Stimulated activated naive CD8-positive, alpha-beta T cell treated with anti-CD3 and anti-CD28 coated beads, Interleukin-15, Interleukin-2, amounts not matched to agents 100 ng/mL and 50 ng/mL, for 24 hours (primary cell): ENCODE measurements around the gene CCNI2.

Experiments used
- H3K27ac Mint-ChIP-seq: one replicate; pipeline ENCODE4 v1.8.0; 2021; ENCODE audit warnings: mild to moderate bottlenecking, mixed read lengths
- H3K27me3 Mint-ChIP-seq: one replicate; pipeline ENCODE4 v1.8.0; 2021; ENCODE audit warnings: mixed read lengths
- H3K36me3 Mint-ChIP-seq: one replicate; pipeline ENCODE4 v1.8.0; 2021; ENCODE audit warnings: low read depth, mixed read lengths
- H3K4me1 Mint-ChIP-seq: one replicate; pipeline ENCODE4 v1.8.0; 2021; ENCODE audit warnings: low read depth, mixed read lengths
- H3K4me3 Mint-ChIP-seq: one replicate; pipeline ENCODE4 v1.8.0; 2021; ENCODE audit warnings: mild to moderate bottlenecking, mixed read lengths
- H3K9me3 Mint-ChIP-seq: one replicate; pipeline ENCODE4 v1.8.0; 2021; ENCODE audit warnings: mixed read lengths

The CCNI2 gene

DNA sequence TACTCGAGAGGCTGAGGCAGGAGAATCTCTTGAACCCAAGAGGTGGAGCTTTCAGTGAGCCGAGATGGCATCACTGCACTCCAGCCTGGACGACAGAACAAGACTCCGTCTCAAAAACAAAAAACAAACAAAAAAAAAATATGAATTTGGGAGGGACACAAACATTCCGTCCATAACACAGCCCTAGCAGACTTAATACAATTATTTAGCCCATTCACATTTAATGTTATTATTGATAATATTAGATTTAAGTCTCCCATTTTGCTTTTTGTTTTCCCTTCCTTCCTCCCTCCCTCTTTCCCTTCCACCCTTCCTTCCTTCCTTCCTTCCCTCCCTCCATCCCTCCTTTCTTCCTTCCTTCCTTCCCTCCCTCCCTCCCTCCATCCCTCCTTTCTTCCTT, 4.6 kb upstream of the CCNI2 start:
- no peak overlapping the region for H3K4me3 Mint-ChIP-seq
- H3K36me3 Mint-ChIP-seq = no peaks in the 10 kb centered on the region
- H3K27ac Mint-ChIP-seq = no peak overlapping the region
- no peaks in the 10 kb centered on the region for H3K9me3 Mint-ChIP-seq
- peaks cover 11% of the 10 kb centered on the region for H3K4me1 Mint-ChIP-seq
- H3K27me3 Mint-ChIP-seq = peaks cover 28% of the 10 kb centered on the region

DNA sequence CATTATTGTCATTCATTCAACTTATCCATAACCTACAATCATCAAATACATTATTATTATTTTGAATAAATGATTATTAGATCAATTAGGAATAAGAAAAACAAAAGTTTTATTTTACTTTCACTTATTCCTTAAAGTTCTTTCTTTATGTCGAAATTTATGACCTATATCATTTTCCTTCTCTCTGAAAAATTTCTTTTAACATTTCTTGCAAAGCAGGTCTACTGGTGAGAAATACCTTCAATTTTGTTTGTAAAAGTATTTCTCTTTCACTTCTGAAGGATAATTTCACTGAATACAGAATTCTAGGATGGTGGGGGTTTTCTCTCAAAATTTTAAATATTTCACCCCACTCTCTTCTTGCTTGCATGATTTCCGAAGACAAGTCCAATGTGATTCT, 2.6 kb upstream of the CCNI2 start:
- Mint-ChIP-seq H3K9me3 (no peaks in the 10 kb centered on the region), H3K27me3 (peaks cover 28% of the 10 kb centered on the region), H3K36me3 (no peaks in the 10 kb centered on the region), H3K27ac (no peak overlapping the region), H3K4me1 (peaks cover 3% of the 10 kb centered on the region), H3K4me3 (no peak overlapping the region)

DNA sequence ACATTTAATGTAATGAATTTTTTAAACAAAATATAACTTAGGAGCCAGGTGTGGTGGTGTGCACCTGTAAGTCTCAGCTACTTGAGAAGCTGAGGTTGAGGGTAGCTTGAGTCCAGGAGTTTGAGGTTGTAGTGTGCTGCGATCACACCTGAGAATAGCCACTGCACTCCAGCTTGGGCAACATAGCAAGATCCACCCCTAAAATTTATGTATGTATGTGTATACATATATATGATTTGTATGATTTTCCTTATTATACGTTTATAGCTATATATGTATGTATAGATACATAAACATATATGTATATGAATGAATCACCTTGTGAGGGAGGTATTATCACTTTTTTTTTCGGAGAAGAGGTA, 653 bp upstream of the CCNI2 start:
- H3K4me3 Mint-ChIP-seq = peak overlapping the region; percentile 71
- no peaks in the 10 kb centered on the region for H3K36me3 Mint-ChIP-seq
- H3K27me3 Mint-ChIP-seq = peaks cover 24% of the 10 kb centered on the region
- H3K27ac Mint-ChIP-seq = no peak overlapping the region
- peaks cover 18% of the 10 kb centered on the region for H3K4me1 Mint-ChIP-seq
- no peaks in the 10 kb centered on the region for H3K9me3 Mint-ChIP-seq

GRCh38 chr5:132747616-132748440, 602 bp downstream of the CCNI2 start:
- H3K27me3 Mint-ChIP-seq = peaks cover 17% of the 10 kb centered on the region
- peaks cover 25% of the 10 kb centered on the region for H3K4me1 Mint-ChIP-seq
- no peaks in the 10 kb centered on the region for H3K9me3 Mint-ChIP-seq
- no peaks in the 10 kb centered on the region for H3K36me3 Mint-ChIP-seq
- H3K27ac Mint-ChIP-seq = no peak overlapping the region
- H3K4me3 Mint-ChIP-seq = peak overlapping the region; percentile 45

GRCh38 chr5:132748522-132749000, 1.3 kb downstream of the CCNI2 start:
- H3K27me3 Mint-ChIP-seq = peaks cover 14% of the 10 kb centered on the region
- H3K27ac Mint-ChIP-seq = no peak overlapping the region
- H3K36me3 Mint-ChIP-seq = no peaks in the 10 kb centered on the region
- H3K4me1 Mint-ChIP-seq = peaks cover 28% of the 10 kb centered on the region
- H3K4me3 Mint-ChIP-seq = peak overlapping the region; percentile 45
- H3K9me3 Mint-ChIP-seq = no peaks in the 10 kb centered on the region

- H3K4me1 Mint-ChIP-seq = peaks cover 28% of the 10 kb centered on the region
- peak overlapping the region; percentile 18 for H3K27ac Mint-ChIP-seq
- H3K27me3 Mint-ChIP-seq = peaks cover 14% of the 10 kb centered on the region
- H3K9me3 Mint-ChIP-seq = no peaks in the 10 kb centered on the region
- no peak overlapping the region for H3K4me3 Mint-ChIP-seq
- no peaks in the 10 kb centered on the region for H3K36me3 Mint-ChIP-seq
Measured at GRCh38 chr5:132749506-132749905, 2.3 kb downstream of the CCNI2 start.

DNA sequence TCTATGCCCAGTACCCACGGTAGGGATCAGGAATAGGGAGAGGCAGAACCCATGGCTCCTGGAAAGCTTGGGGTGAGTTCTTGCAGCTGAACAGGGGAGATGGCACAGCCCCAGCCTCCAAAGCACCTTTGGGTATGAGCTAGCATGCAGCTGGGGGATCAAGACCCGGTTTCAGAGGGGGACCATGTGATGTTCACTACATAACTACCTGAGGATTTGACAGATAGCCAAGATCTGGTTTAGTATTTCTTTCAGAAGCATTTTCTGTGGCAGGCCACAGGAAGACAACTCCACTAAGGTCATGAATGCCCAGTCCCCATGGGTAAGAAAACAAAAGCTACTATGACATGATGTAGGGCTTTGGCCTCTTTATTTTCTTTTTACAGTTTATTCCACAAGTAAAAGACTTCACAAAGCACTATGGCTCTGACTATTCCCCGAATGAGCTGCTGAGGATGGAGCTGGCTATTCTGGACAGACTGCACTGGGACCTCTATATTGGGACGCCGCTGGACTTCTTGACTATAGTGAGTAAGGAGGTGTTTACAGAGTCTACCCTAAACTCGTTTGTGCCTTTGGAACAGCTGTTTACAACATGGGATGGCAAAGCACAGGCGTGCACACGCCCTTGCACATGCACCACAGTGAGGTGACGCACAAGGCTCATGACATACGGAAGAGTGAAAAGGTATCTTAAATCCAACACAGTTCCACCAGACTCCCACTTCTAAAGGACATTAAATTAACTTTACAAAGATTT, 3.4 kb downstream of the CCNI2 start:
- Mint-ChIP-seq H3K36me3 (no peaks in the 10 kb centered on the region), H3K9me3 (no peaks in the 10 kb centered on the region), H3K4me3 (no peak overlapping the region), H3K27me3 (peaks cover 6% of the 10 kb centered on the region), H3K27ac (peak overlapping the region; percentile 67), H3K4me1 (peaks cover 32% of the 10 kb centered on the region)

DNA sequence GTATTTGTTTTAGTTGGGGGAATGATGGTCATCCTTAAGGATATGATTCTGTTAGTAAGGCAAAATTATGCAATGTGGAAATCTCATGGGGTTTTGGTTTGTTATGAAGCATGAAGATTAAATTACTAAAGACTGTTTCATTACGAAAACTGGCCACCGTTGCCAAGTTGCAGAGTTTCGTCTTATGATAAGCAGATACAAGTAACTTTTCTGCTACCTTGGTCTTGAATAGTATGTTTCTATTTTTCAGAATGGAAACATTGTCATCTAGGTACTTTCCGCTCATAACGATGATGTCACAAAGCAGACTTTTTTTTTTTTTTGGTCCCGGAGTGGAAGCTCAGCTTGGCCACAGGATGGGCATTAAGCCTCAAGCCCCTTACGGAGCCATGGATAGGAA, 4.2 kb downstream of the CCNI2 start:
- Mint-ChIP-seq H3K27me3 (no peaks in the 10 kb centered on the region), H3K9me3 (no peaks in the 10 kb centered on the region), H3K36me3 (no peaks in the 10 kb centered on the region), H3K4me1 (peaks cover 32% of the 10 kb centered on the region), H3K4me3 (no peak overlapping the region), H3K27ac (peak overlapping the region; percentile 54)

- H3K4me1 Mint-ChIP-seq = peaks cover 29% of the 10 kb centered on the region
- H3K36me3 Mint-ChIP-seq = no peaks in the 10 kb centered on the region
- H3K9me3 Mint-ChIP-seq = no peaks in the 10 kb centered on the region
- H3K4me3 Mint-ChIP-seq = no peak overlapping the region
- no peak overlapping the region for H3K27ac Mint-ChIP-seq
- H3K27me3 Mint-ChIP-seq = no peaks in the 10 kb centered on the region
Measured at GRCh38 chr5:132751971-132752580, 4.8 kb downstream of the CCNI2 start.

DNA sequence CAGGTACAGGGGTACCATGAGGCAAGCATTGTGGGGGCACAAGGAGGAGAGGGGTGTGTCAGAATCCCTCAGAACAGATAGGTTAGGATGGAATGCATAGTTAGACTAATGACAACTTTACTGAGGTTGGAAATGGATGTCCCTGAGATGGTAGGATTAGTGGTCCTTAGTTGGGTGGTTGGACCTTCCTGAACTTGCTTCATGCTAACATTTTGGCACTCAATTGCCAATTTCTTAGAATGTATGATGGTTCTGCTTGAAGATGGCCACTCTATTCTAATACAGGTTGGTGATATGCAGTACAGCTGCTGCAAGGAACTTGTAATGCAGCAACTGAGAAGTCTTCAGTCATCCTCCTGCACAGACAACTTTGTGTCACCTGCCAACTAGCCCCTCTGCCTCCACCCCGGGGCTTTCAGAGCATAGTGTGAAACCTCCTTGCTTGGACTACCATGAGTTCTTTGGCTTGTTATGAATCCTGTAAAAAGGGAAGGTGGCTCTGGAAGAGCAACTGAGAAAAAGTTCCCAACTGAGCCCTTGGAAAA, 5.4 kb downstream of the CCNI2 start:
- H3K9me3 Mint-ChIP-seq = no peaks in the 10 kb centered on the region
- H3K4me3 Mint-ChIP-seq = no peak overlapping the region
- no peak overlapping the region for H3K27ac Mint-ChIP-seq
- H3K36me3 Mint-ChIP-seq = no peaks in the 10 kb centered on the region
- H3K27me3 Mint-ChIP-seq = no peaks in the 10 kb centered on the region
- H3K4me1 Mint-ChIP-seq = peaks cover 29% of the 10 kb centered on the region

DNA sequence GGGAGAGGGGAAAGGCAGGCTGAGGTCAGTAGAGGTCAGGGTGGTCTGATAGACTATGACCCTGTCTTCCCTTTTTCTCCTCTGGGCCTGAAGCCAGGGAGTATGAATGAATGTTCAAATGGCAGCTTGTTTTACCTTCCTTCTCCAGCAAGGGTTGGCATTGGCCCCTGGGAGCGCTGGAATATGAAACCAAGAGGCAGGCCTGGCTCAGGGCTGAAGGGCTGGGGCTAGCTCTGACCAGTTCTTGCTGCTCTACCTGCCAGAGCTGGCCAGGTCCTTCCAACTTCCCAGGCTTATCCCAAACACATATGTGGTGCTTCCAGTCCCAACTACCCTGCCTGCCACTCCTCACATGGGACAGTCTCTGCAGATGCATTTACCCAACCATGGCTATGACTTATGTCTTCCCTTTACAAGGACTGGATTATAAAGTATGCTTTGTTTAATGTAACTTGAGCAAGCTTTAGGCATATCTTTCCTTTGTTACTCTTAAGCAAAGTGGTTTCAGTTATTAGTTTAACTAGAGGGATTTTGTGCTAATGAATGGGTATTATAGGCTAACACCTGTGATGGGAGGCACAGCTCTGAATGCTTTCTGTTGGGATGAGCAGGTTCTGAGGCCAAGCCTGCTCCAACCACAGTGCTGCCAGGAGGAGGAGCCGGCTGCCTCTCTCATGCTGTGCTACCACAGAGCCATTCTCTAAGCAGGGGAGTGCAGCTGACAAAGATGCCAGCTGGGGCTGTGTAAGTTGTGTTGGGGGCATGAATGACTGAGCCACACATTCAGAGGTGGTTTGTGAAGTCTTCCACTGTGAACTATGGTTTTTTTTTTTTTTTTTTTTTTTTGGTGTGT, 6.1 kb downstream of the CCNI2 start:
- H3K27me3 Mint-ChIP-seq = no peaks in the 10 kb centered on the region
- H3K9me3 Mint-ChIP-seq = no peaks in the 10 kb centered on the region

GRCh38 chr5:132754111-132754510, 6.9 kb downstream of the CCNI2 start:
- Mint-ChIP-seq H3K27ac (no peak overlapping the region), H3K4me1 (peaks cover 29% of the 10 kb centered on the region)

More for the DNA sequence above, 6.1 kb downstream of the CCNI2 start:
- H3K4me1 Mint-ChIP-seq = peaks cover 29% of the 10 kb centered on the region
- no peaks in the 10 kb centered on the region for H3K36me3 Mint-ChIP-seq
- peak overlapping the region; percentile 59 for H3K27ac Mint-ChIP-seq
- H3K4me3 Mint-ChIP-seq = no peak overlapping the region

DNA sequence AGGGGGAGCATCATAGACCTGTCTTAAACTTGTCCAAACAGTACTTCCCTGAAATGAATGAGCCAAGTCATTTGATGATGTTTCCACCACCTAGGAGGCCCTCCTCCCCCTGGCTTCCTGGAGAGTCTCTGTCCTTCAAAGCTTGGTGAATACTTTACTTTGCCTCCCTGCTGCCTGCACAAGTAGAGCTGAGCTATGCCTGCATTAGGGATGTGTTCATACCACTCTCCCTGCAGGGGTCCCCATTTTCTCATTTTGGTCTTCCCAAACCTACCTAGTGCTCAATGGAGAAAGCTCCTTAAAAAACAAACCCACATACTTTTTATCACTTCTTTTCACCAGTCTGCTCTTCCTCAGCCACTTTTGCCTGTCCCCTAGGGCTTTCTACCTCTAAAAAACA, 7.7 kb downstream of the CCNI2 start:
- peaks cover 29% of the 10 kb centered on the region for H3K4me1 Mint-ChIP-seq
- no peak overlapping the region for H3K27ac Mint-ChIP-seq
- H3K27me3 Mint-ChIP-seq = no peaks in the 10 kb centered on the region
- no peak overlapping the region for H3K4me3 Mint-ChIP-seq
- H3K9me3 Mint-ChIP-seq = no peaks in the 10 kb centered on the region
- H3K36me3 Mint-ChIP-seq = no peaks in the 10 kb centered on the region

More at GRCh38 chr5:132754111-132754510, 6.9 kb downstream of the CCNI2 start:
- Mint-ChIP-seq H3K4me3 (no peak overlapping the region), H3K9me3 (no peaks in the 10 kb centered on the region), H3K36me3 (no peaks in the 10 kb centered on the region), H3K27me3 (no peaks in the 10 kb centered on the region)

GRCh38 chr5:132756542-132756941, 9.3 kb downstream of the CCNI2 start:
- peaks cover 14% of the 10 kb centered on the region for H3K4me1 Mint-ChIP-seq
- H3K27ac Mint-ChIP-seq = no peak overlapping the region
- H3K36me3 Mint-ChIP-seq = no peaks in the 10 kb centered on the region
- no peak overlapping the region for H3K4me3 Mint-ChIP-seq
- no peaks in the 10 kb centered on the region for H3K9me3 Mint-ChIP-seq
- H3K27me3 Mint-ChIP-seq = no peaks in the 10 kb centered on the region
